Activated effector memory CD4-positive, alpha-beta T cell treated with Interleukin-2 at 50 U/mL for 16 hours (primary cell): ENCODE data around the gene ALOX5.
A peak's percentile ranks its signal among the peaks of the same experiment; 100 is the strongest.
"Not testable (repeated sequence)": the region's sequence is repeated elsewhere in the genome, so short reads cannot be mapped to it uniquely, and the experiment has no call there.

Source experiments
- DNase-seq: peaks from one replicate; pipeline ENCODE4 v3.0.0-alpha.2; 2020

The ALOX5 gene

DNA sequence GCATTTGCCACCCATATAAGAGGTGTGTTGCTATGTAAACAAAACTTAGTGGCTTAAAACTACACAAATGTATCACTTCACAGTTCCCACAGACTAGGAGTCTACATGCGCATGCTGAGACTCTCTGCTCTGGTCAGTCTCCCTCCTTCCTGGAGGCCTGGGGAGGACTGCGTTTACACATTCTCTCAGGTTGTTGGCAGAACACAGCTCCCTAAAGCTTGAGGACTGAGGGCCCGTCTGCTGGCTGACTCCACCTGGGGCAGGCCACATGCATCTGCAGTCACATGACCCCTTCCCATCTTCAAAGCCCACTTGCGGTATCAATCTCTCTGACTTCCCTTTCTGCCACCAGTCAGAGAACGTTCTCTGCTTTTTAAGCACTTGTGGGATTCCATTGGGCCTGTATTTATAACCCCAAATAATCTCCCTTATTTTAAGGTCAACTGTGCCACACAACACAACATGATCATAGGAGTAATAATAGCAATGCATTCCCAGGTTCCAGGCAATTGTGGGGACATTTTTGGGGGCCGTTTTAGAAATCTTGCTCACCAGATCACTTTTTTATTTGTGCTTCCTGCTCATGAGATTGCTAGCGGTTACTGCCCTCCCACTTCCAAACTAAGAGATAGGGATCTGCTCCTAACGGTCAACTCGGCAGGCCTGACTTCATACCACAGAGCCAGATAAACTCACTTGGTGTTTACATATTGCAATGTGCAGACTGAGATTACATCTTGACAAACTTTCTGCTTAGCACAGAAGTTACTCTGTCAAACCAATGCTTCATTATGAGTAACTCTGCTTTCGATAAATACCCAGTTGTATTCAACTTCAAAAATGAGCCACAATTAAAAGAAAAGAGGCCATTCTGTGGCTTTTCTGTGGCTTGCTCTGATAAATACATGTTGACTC is 96.3 kb downstream of the ALOX5 start:
- DNase-seq, result peak; percentile 29

DNA sequence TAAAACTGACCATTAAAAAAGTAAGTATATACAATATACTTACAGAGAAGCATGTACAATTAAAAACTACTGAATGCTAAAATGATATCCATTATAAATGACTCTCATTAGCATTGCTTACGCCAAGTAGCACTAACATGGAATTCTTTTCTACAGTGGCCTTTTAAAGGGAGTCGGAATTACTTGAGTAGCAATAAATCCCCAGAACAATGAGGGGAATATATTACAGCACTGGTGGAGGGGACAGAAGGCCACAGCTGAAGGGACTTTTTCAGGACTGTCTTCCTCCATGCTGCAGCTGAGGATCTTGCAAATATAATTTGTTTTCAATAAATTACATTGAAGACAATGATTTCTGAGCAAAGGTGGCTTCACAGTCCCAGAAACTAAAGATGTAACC is 97.0 kb downstream of the ALOX5 start:
- no peak for DNase-seq

DNA sequence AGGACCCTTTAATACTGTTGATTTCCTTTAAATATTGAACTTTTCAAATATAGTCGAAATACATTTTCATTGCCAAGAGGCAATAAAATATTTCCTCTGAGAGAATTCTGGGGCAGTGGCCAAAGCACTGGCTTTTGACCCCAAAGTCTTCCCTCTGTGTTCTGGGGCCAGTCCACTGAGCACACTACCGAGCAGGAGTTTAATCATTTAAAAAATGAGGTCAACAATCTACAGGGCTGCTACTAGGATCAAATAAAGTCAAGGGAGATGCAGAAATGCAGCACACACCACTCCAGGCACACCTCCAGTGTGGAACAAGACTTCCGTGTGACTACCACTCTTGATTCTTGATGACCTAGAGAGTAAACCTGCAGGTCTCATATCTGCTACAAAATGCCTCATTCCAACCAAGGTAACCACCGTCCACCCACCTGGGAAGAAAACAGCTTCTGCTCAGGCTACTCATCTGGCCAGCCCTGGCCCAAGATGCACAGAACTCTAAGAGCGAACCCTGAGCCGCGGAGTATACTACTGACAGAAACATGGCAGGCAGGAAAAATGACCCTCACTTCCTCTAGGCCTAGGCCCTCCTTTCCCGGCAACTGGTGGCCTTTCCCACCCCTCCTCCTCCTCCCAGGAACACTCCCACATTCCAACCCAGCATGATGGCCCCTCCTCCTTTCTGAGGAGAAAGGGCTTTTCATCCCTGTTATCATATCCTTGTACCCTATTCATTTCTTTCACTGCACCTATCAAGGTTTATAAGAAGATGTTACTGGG is 97.7 kb downstream of the ALOX5 start:
- no peak for DNase-seq

DNA sequence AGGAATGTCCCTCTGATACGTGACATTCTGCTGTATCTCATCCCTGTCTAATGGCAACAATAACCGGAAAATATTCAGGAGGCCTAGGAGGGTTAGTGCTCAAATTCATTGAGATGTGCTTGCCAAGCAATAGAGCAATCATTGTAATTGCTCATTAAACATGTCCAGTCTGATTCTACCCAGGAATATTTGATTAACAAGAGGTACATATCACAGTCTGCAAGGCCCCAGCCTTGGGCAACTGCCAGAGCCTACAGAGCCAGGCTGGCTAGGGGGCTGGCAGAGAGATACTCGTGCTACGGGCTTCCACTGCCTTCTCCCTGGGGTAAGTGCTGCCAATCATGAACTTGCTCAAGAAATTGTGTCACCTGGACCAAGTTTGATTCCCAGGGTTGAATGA is 99.1 kb downstream of the ALOX5 start:
- DNase-seq, result no peak

DNA sequence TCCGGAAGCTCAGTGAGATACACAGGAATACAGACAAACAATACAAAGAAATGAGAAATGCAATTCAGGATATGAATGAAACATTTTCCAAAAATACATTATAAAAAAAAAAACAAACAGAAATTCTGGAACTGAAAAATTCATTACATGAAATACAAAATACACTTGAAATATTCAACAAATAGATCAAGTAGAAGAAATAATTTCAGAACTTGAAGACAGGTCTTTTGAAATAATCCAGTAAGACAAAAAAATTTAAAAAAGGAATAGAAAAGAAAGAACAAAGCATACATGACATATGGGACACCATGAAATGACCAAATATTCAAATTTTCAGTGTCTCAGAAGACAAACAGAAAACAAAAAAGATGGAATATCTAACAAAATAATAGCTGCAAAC is 102.5 kb downstream of the ALOX5 start:
- no peak for DNase-seq

DNA sequence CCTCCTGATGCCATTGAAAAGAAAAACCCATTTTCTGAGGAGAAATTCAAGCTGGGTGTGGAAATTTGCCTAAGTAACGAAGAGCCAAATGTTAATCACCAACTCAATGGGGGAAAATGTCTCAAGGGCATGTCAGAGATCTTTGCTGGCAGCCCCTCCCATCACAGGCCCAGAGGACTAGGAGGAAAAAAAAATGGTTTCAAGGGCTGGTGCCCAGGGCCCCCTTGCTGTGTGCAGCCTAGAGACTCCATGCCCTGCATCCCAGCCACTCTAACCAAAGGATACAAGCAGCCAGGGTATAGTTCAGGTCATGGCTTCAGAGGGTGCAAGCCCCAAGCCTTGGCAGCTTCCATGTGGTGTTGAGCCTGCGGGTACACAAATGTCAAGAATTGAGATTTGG is 106.3 kb downstream of the ALOX5 start:
- no peak for DNase-seq

DNA sequence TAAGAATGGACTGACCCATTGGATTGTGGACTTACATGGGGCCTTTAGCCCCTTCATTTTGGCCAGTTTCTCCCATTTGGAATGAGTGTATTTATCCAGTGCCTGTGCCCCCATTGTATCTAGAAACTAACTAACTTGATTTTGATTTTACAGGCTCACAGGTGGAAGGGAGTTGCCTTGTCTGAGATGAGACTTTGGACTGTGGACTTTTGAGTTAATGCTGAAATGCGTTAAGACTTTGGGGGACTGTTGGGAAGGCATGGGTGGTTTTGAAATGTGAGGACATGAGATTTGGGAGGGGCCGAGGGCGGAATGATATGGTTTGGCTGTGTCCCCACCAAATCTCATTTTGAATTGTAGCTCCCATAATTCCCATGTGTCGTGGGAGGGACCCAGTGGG is 107.1 kb downstream of the ALOX5 start:
- not testable (repeated sequence) for DNase-seq

DNA sequence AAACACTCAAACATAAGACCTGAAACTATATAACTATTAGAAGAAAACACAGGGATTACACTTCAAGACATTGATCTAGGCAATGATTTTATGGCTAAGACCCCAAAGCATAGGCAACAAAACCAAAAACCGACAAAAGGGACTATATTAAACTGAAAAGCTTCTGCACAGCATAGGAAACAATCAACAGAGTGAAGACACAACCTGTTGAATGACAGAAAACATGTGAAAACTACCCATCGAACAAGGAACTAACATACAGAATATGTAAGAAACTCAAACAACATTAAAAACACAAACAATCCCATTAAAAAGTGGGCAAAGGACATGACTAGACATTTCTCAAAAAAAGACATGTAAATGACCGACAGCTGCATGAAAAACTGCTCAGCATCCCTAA is 109.0 kb downstream of the ALOX5 start:
- DNase-seq, result no peak

DNA sequence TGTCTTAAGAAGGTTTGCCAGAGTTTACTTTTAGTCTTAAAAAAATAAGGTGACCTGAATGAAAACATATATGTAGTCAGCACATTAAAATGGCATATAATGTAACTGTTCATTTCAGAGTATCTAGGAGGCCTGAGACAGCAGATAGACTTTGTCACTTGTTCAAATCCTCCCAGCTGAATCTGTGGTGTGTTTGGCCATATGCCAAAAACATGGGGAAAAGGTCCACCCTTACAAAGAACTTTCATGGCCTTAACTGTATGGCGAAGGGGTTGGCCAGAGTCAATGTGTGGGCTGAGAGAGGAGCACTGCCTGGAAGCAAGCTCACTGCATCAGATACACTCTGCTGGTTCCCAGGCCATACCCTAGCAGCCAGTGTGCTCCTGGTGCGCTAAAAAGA is 113.7 kb downstream of the ALOX5 start:
- DNase-seq, result no peak

DNA sequence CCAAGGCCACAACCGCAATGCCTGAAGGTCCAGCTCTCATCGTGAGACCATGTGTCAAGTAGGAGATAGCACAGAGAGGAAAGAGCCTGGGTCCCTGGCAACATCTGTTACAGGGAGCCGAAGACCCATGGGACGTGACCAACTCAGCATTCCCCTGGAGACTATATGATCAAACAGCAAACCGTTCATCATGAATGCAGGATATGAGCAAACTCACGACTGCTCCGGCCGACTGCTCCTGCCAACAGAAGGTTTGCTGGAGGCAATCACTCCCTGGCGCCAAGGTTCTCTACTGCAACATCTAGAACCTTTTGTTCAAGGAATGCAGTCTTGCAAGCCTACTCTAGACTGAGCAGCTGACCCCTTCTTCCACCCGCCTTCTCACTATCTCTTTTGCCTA is 114.3 kb downstream of the ALOX5 start:
- DNase-seq, result no peak

DNA sequence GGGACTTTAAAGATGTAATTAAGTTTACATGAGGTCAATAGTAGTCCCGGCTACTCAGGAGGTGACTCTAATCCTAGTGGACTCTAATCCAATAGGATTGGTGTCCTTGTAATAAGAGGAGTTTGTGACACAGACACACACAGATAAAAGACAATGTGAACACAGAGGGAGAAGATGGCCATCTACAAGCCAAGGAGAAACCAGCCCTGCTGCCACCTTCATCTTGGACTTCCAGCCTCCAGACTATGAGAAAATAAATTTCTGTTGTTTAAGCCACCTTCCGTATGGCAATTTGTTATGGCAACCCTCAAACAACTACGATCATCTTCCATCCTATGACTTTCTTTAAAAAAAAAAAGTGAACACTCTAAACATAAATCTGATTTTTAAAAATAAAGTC is 116.3 kb downstream of the ALOX5 start:
- no peak for DNase-seq

DNA sequence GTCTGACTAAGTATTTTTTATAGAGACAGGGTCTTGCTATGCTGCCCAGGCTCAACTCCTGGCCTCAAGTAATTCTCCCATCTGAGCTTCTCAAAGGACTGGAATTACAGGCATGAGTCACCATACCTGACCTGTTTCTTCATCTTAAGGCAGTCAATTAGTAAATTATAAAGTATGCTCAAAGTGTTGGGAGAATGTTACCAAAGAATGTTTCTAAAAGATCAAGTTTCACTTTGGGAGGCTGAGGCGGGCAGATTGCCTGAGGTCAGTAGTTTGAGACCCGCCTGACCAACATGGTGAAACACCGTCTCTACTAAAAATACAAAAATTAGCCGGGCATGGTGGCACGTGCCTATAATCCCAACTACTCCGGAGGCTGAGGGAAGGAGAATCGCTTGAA is 117.0 kb downstream of the ALOX5 start:
- no peak for DNase-seq
